ENCODE data around the gene SERINC2.

SERINC2 gene

DNA sequence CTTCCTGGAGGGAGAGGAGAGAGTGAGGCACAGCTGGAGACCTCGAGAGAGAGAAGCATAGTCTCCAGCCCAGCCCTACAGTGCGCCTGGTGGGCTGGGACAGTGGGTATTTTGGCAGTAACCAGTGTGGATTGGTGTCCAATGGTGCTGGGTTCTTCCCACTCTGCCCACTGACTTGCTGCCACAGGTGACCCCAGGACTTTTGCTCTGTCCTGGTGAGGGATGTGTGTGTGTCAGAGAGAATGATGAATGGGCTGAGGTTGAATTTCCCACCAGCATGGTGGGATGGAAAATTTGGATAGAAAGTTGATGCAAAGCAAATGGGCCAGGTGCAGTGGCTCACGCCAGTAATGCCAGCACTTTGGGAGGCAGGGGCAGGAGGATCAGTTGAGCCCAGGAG, 26.3 kb downstream of the SERINC2 start:
- DNase-seq (ENCODE audit: low spot score): no peak
- H3K27ac ChIP-seq: no peak overlapping the region
- TF ChIP-seq, protein P1, sequence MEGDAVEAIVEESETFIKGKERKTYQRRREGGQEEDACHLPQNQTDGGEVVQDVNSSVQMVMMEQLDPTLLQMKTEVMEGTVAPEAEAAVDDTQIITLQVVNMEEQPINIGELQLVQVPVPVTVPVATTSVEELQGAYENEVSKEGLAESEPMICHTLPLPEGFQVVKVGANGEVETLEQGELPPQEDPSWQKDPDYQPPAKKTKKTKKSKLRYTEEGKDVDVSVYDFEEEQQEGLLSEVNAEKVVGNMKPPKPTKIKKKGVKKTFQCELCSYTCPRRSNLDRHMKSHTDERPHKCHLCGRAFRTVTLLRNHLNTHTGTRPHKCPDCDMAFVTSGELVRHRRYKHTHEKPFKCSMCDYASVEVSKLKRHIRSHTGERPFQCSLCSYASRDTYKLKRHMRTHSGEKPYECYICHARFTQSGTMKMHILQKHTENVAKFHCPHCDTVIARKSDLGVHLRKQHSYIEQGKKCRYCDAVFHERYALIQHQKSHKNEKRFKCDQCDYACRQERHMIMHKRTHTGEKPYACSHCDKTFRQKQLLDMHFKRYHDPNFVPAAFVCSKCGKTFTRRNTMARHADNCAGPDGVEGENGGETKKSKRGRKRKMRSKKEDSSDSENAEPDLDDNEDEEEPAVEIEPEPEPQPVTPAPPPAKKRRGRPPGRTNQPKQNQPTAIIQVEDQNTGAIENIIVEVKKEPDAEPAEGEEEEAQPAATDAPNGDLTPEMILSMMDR (IDR thresholded peaks at IDR 0.05): no peak
- no peak overlapping the region for H3K4me3 ChIP-seq

DNA sequence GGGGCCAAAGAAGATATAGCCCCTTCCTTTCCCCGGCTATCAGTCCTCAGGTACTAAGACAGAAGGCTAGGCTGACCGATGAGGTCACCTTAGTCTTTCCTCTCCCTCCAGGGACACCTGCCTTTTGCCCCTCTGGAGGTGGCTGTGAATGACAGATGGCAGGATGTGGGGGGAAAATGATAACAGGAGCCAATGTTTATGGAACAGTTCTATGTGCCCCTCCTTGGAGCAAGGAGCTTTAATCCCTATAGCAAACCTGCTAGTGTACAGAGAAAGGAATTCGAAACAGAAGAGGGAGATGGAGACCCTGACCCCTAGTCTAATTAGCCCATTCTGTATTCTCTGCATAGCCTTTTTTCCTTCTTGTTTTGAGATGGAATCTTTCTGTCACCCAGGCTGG, 28.1 kb downstream of the SERINC2 start:
- H3K27ac ChIP-seq: no peak overlapping the region
- no peak for DNase-seq (ENCODE audit: low spot score)
- TF ChIP-seq, protein P1 (IDR thresholded peaks at IDR 0.05): no peak
- H3K4me3 ChIP-seq: no peak overlapping the region

GRCh38 chr1:31441558-31441957, 28.5 kb downstream of the SERINC2 start:
- no peak overlapping the region for H3K27ac ChIP-seq
- no peak overlapping the region for H3K4me3 ChIP-seq
- TF ChIP-seq, protein P1 (IDR thresholded peaks at IDR 0.05): no peak
- no peak for DNase-seq (ENCODE audit: low spot score)

- no peak overlapping the region for H3K4me3 ChIP-seq
- no peak for DNase-seq (ENCODE audit: low spot score)
- TF ChIP-seq, protein P1 (IDR thresholded peaks at IDR 0.05): no peak
- H3K27ac ChIP-seq: no peak overlapping the region
Observed at GRCh38 chr1:31441970-31442647, 29.1 kb downstream of the SERINC2 start.

- DNase-seq (ENCODE audit: low spot score): no peak
- Histone ChIP-seq H3K27ac (no peak overlapping the region), H3K4me3 (no peak overlapping the region)
- TF ChIP-seq, protein P1 (IDR thresholded peaks at IDR 0.05): no peak
Observed at GRCh38 chr1:31442648-31442994, 29.6 kb downstream of the SERINC2 start.

- Histone ChIP-seq H3K4me3 (no peak overlapping the region), H3K27ac (no peak overlapping the region)
- no peak for DNase-seq (ENCODE audit: low spot score)
- TF ChIP-seq, protein P1 (IDR thresholded peaks at IDR 0.05): no peak
Observed at GRCh38 chr1:31443673-31444072, 30.7 kb downstream of the SERINC2 start.

DNA sequence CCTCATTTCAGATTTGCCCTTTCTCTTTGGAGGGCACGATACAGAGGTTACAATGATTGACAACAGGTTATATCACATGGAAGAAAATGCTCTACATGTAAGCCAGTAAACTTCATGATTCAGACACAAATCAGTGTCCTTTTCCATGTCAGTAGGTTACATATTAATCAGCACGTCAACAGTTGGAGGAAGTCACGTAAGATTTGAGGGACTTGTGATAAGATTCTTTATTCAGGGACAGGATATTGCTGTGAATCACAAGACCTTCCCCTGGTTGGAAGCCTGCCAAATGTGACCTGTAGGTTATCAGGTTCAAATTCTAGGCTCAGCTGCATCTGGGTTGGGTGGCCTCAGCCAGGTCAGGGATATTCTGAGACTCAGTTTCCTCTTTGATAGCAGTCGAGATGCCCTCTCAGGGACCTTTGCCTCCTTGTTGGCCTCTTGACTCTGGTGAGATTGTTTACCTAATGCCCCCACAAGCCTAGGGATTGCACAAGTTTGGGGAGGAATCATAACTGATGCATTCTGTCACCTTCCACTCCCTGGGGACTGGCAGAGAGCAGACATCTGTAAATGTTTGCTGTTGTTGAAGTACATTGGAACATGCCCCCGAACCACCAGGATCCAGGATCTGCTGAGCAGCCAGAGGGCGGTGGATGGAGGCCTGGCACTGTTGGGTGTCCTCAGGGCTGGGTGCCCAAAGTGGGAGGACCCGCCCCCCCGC, 31.9 kb downstream of the SERINC2 start:
- Histone ChIP-seq H3K27ac (no peak overlapping the region), H3K4me3 (no peak overlapping the region)
- TF ChIP-seq, protein P1 (IDR thresholded peaks at IDR 0.05): no peak
- DNase-seq (ENCODE audit: low spot score): no peak

Measured in coronary artery (tissue), 2 donors.